ENCODE results near the gene CYLC1. TPM values are rescaled to one million over a fixed set of nuclear protein-coding genes. Genes with fewer than 3 reads are reported as not detected.

The CYLC1 gene
- not detected for polyA plus RNA-seq (2012; ENCODE audit: insufficient read length, low read depth)

- TF ChIP-seq POLR2AphosphoS5 (IDR thresholded peaks at IDR 0.05; ENCODE audit: low read depth, low read length) (no peak), FOXP2 (optimal IDR thresholded peaks at IDR 0.05; ENCODE audit: borderline replicate concordance, extremely low read depth, extremely low read length, insufficient read depth) (no peak), REST (IDR thresholded peaks at IDR 0.05; ENCODE audit: insufficient read depth in 1 of 2, low read depth in 2 of 2, low read length in 2 of 2) (no peak), SIN3A (IDR thresholded peaks at IDR 0.05; ENCODE audit: borderline replicate concordance, insufficient read depth, low read length) (no peak), TAF1 (IDR thresholded peaks at IDR 0.05; ENCODE audit: borderline replicate concordance, insufficient read depth, low read length) (no peak)
These were observed at the start of gene CYLC1 for GRCh38 chrX:83860846-83861245. TSS of gene CYLC1 (plus strand) at chrX:83861146. CDS start at chrX:83861183, 37 bp downstream.

GRCh38 chrX:83819304-83819703 lies 41.6 kb upstream of the CYLC1 start:
- TF ChIP-seq SIN3A (IDR thresholded peaks at IDR 0.05; ENCODE audit: borderline replicate concordance, insufficient read depth, low read length): no peak

- TF ChIP-seq FOXP2 (optimal IDR thresholded peaks at IDR 0.05; ENCODE audit: borderline replicate concordance, extremely low read depth, extremely low read length, insufficient read depth): no peak
- TF ChIP-seq SIN3A (IDR thresholded peaks at IDR 0.05; ENCODE audit: borderline replicate concordance, insufficient read depth, low read length): no peak
- no peak for TF ChIP-seq POLR2AphosphoS5 (IDR thresholded peaks at IDR 0.05; ENCODE audit: low read depth, low read length)
- TF ChIP-seq TAF1 (IDR thresholded peaks at IDR 0.05; ENCODE audit: borderline replicate concordance, insufficient read depth, low read length): no peak
- no peak for TF ChIP-seq REST (IDR thresholded peaks at IDR 0.05; ENCODE audit: insufficient read depth in 1 of 2, low read depth in 2 of 2, low read length in 2 of 2)
These were observed 31.1 kb upstream of the CYLC1 start for GRCh38 chrX:83829874-83830273.

GRCh38 chrX:83845397-83845796 lies 15.5 kb upstream of the CYLC1 start:
- no peak for TF ChIP-seq POLR2AphosphoS5 (IDR thresholded peaks at IDR 0.05; ENCODE audit: low read depth, low read length)
- no peak for TF ChIP-seq SIN3A (IDR thresholded peaks at IDR 0.05; ENCODE audit: borderline replicate concordance, insufficient read depth, low read length)
- TF ChIP-seq TAF1 (IDR thresholded peaks at IDR 0.05; ENCODE audit: borderline replicate concordance, insufficient read depth, low read length): no peak
- no peak for TF ChIP-seq REST (IDR thresholded peaks at IDR 0.05; ENCODE audit: insufficient read depth in 1 of 2, low read depth in 2 of 2, low read length in 2 of 2)
- TF ChIP-seq FOXP2 (optimal IDR thresholded peaks at IDR 0.05; ENCODE audit: borderline replicate concordance, extremely low read depth, extremely low read length, insufficient read depth): no peak

- no peak for TF ChIP-seq REST (IDR thresholded peaks at IDR 0.05; ENCODE audit: insufficient read depth in 1 of 2, low read depth in 2 of 2, low read length in 2 of 2)
- TF ChIP-seq SIN3A (IDR thresholded peaks at IDR 0.05; ENCODE audit: borderline replicate concordance, insufficient read depth, low read length): no peak
- TF ChIP-seq FOXP2 (optimal IDR thresholded peaks at IDR 0.05; ENCODE audit: borderline replicate concordance, extremely low read depth, extremely low read length, insufficient read depth): no peak
- no peak for TF ChIP-seq POLR2AphosphoS5 (IDR thresholded peaks at IDR 0.05; ENCODE audit: low read depth, low read length)
- no peak for TF ChIP-seq TAF1 (IDR thresholded peaks at IDR 0.05; ENCODE audit: borderline replicate concordance, insufficient read depth, low read length)
These were observed 13.6 kb upstream of the CYLC1 start for GRCh38 chrX:83847339-83847738.
